Fibroblast of skin of scalp (primary cell): ENCODE data around the gene MOBP.

ENCODE experiments used
- DNase-seq: peaks from one replicate; pipeline ENCODE4 v3.0.0-alpha.2; 2013

MOBP gene

GRCh38 chr3:39548282-39548681, 80.8 kb downstream of the MOBP start:
- DNase-seq: no peak

GRCh38 chr3:39550354-39551051, 83.0 kb downstream of the MOBP start:
- no peak for DNase-seq
